Measurements from ENCODE around the gene RELT.
A peak's percentile ranks its signal among the peaks of the same experiment; 100 is the strongest.

Gene RELT

GRCh38 chr11:73401217-73401923, 25.2 kb downstream of the RELT start:
- Mint-ChIP-seq H3K4me3 (no peak overlapping the region), H3K36me3 (ENCODE audit: insufficient read depth) (peaks cover 61% of the 10 kb centered on the region), H3K4me1 (ENCODE audit: low read depth in 2 of 2) (peaks cover 0 to 5% of the 10 kb centered on the region in 2 donors), H3K9me3 (no peaks in the 10 kb centered on the region), H3K27me3 (no peaks in the 10 kb centered on the region), H3K27ac (peak overlapping the region; percentile 33 to 92)
- no peak for ATAC-seq (replicated peaks)
- DNase-seq, result no peak

GRCh38 chr11:73401924-73402833, 26.0 kb downstream of the RELT start:
- peaks cover 0 to 3% of the 10 kb centered on the region in 2 donors for H3K4me1 Mint-ChIP-seq (ENCODE audit: low read depth in 2 of 2)
- H3K4me3 Mint-ChIP-seq, result no peak overlapping the region
- peaks cover 53% of the 10 kb centered on the region for H3K36me3 Mint-ChIP-seq (ENCODE audit: insufficient read depth)
- H3K27ac Mint-ChIP-seq, result peak overlapping the region; percentile 56 to 74
- no peaks in the 10 kb centered on the region for H3K9me3 Mint-ChIP-seq
- H3K27me3 Mint-ChIP-seq, result no peaks in the 10 kb centered on the region
- DNase-seq, result no peak
- ATAC-seq (replicated peaks), result no peak

GRCh38 chr11:73402834-73403185, 26.6 kb downstream of the RELT start:
- H3K27ac Mint-ChIP-seq, result peak overlapping the region; percentile 56 to 74
- no peaks in the 10 kb centered on the region for H3K4me1 Mint-ChIP-seq (ENCODE audit: low read depth in 2 of 2)
- peaks cover 52% of the 10 kb centered on the region for H3K36me3 Mint-ChIP-seq (ENCODE audit: insufficient read depth)
- no peaks in the 10 kb centered on the region for H3K27me3 Mint-ChIP-seq
- no peak overlapping the region for H3K4me3 Mint-ChIP-seq
- H3K9me3 Mint-ChIP-seq, result no peaks in the 10 kb centered on the region
- ATAC-seq (replicated peaks) (no peak), DNase-seq (no peak)

GRCh38 chr11:73403541-73403940, 27.3 kb downstream of the RELT start:
- Mint-ChIP-seq H3K27ac (peak overlapping the region; percentile 56 to 74), H3K4me1 (ENCODE audit: low read depth in 2 of 2) (no peaks in the 10 kb centered on the region), H3K27me3 (no peaks in the 10 kb centered on the region)

GRCh38 chr11:73404048-73404447, 27.8 kb downstream of the RELT start:
- ATAC-seq (replicated peaks), result no peak
- peaks cover 44% of the 10 kb centered on the region for H3K36me3 Mint-ChIP-seq (ENCODE audit: insufficient read depth)
- no peaks in the 10 kb centered on the region for H3K27me3 Mint-ChIP-seq
- no peak for DNase-seq
- no peak overlapping the region for H3K4me3 Mint-ChIP-seq
- no peaks in the 10 kb centered on the region for H3K9me3 Mint-ChIP-seq
- no peaks in the 10 kb centered on the region for H3K4me1 Mint-ChIP-seq (ENCODE audit: low read depth in 2 of 2)
- H3K27ac Mint-ChIP-seq, result peak overlapping the region in 1 of 2 donors; percentile 56

More at GRCh38 chr11:73403541-73403940, 27.3 kb downstream of the RELT start:
- ATAC-seq (replicated peaks) (no peak), DNase-seq (no peak)
- Mint-ChIP-seq H3K9me3 (no peaks in the 10 kb centered on the region), H3K4me3 (no peak overlapping the region), H3K36me3 (ENCODE audit: insufficient read depth) (peaks cover 46% of the 10 kb centered on the region)

GRCh38 chr11:73404506-73405145, 28.4 kb downstream of the RELT start:
- Mint-ChIP-seq H3K27me3 (no peaks in the 10 kb centered on the region), H3K9me3 (no peaks in the 10 kb centered on the region), H3K27ac (peak overlapping the region; percentile 56 to 66), H3K4me3 (no peak overlapping the region), H3K4me1 (ENCODE audit: low read depth in 2 of 2) (no peaks in the 10 kb centered on the region), H3K36me3 (ENCODE audit: insufficient read depth) (peaks cover 38% of the 10 kb centered on the region)
- ATAC-seq (replicated peaks) (no peak), DNase-seq (no peak)

- H3K4me3 Mint-ChIP-seq, result no peak overlapping the region
- peak overlapping the region in 1 of 2 donors; percentile 66 for H3K27ac Mint-ChIP-seq
- ATAC-seq (replicated peaks), result no peak
These were observed 28.9 kb downstream of the RELT start for GRCh38 chr11:73405146-73405510.

GRCh38 chr11:73406131-73406530, 29.9 kb downstream of the RELT start:
- Mint-ChIP-seq H3K9me3 (no peaks in the 10 kb centered on the region), H3K36me3 (ENCODE audit: insufficient read depth) (peaks cover 24% of the 10 kb centered on the region), H3K4me1 (ENCODE audit: low read depth in 2 of 2) (no peaks in the 10 kb centered on the region), H3K27ac (no peak overlapping the region), H3K4me3 (no peak overlapping the region), H3K27me3 (no peaks in the 10 kb centered on the region)
- DNase-seq, result no peak
- no peak for ATAC-seq (replicated peaks)

More at GRCh38 chr11:73405146-73405510, 28.9 kb downstream of the RELT start:
- Mint-ChIP-seq H3K4me1 (ENCODE audit: low read depth in 2 of 2) (no peaks in the 10 kb centered on the region), H3K36me3 (ENCODE audit: insufficient read depth) (peaks cover 33% of the 10 kb centered on the region), H3K9me3 (no peaks in the 10 kb centered on the region), H3K27me3 (no peaks in the 10 kb centered on the region)
- DNase-seq, result no peak

GRCh38 chr11:73406619-73407018, 30.4 kb downstream of the RELT start:
- no peaks in the 10 kb centered on the region for H3K27me3 Mint-ChIP-seq
- H3K9me3 Mint-ChIP-seq, result no peaks in the 10 kb centered on the region
- no peak overlapping the region for H3K4me3 Mint-ChIP-seq
- ATAC-seq (replicated peaks) (no peak), DNase-seq (no peak)
- no peaks in the 10 kb centered on the region for H3K4me1 Mint-ChIP-seq (ENCODE audit: low read depth in 2 of 2)
- peak overlapping the region in 1 of 2 donors; percentile 49 for H3K27ac Mint-ChIP-seq
- peaks cover 20% of the 10 kb centered on the region for H3K36me3 Mint-ChIP-seq (ENCODE audit: insufficient read depth)

- DNase-seq (no peak), ATAC-seq (replicated peaks) (no peak)
- peak overlapping the region; percentile 1 to 26 for H3K27ac Mint-ChIP-seq
- no peaks in the 10 kb centered on the region for H3K27me3 Mint-ChIP-seq
- H3K36me3 Mint-ChIP-seq (ENCODE audit: insufficient read depth), result peaks cover 10% of the 10 kb centered on the region
- no peaks in the 10 kb centered on the region for H3K9me3 Mint-ChIP-seq
- no peaks in the 10 kb centered on the region for H3K4me1 Mint-ChIP-seq (ENCODE audit: low read depth in 2 of 2)
- no peak overlapping the region for H3K4me3 Mint-ChIP-seq
These were observed 33.2 kb downstream of the RELT start for GRCh38 chr11:73409431-73409830.

- H3K27me3 Mint-ChIP-seq, result no peaks in the 10 kb centered on the region
- peak overlapping the region in 1 of 2 donors; percentile 16 for H3K27ac Mint-ChIP-seq
- H3K36me3 Mint-ChIP-seq (ENCODE audit: insufficient read depth), result peaks cover 10% of the 10 kb centered on the region
- peaks cover 5 to 7% of the 10 kb centered on the region in 2 donors for H3K4me1 Mint-ChIP-seq (ENCODE audit: low read depth in 2 of 2)
- DNase-seq (no peak), ATAC-seq (replicated peaks) (no peak)
- no peaks in the 10 kb centered on the region for H3K9me3 Mint-ChIP-seq
- no peak overlapping the region for H3K4me3 Mint-ChIP-seq
These were observed 34.4 kb downstream of the RELT start for GRCh38 chr11:73410627-73411026.

- H3K27me3 Mint-ChIP-seq, result no peaks in the 10 kb centered on the region
- H3K4me3 Mint-ChIP-seq, result no peak overlapping the region
- DNase-seq, result no peak
- H3K4me1 Mint-ChIP-seq (ENCODE audit: low read depth in 2 of 2), result peaks cover 5 to 7% of the 10 kb centered on the region in 2 donors
- ATAC-seq (replicated peaks), result no peak
- H3K9me3 Mint-ChIP-seq, result no peaks in the 10 kb centered on the region
- H3K27ac Mint-ChIP-seq, result no peak overlapping the region
- H3K36me3 Mint-ChIP-seq (ENCODE audit: insufficient read depth), result peaks cover 10% of the 10 kb centered on the region
These were observed 34.8 kb downstream of the RELT start for GRCh38 chr11:73411031-73411430.

GRCh38 chr11:73412308-73412707, 36.1 kb downstream of the RELT start:
- ATAC-seq (replicated peaks) (no peak), DNase-seq (no peak)
- Mint-ChIP-seq H3K27ac (peak overlapping the region in 1 of 2 donors; percentile 20), H3K4me1 (ENCODE audit: low read depth in 2 of 2) (peaks cover 5 to 7% of the 10 kb centered on the region in 2 donors), H3K36me3 (ENCODE audit: insufficient read depth) (peaks cover 11% of the 10 kb centered on the region), H3K9me3 (no peaks in the 10 kb centered on the region), H3K27me3 (no peaks in the 10 kb centered on the region), H3K4me3 (no peak overlapping the region)

Data from effector memory CD8-positive, alpha-beta T cell (primary cell).